NCI-H774 (cell line): ENCODE results near the gene LPCAT4.
"Not testable (repeated sequence)": the region's sequence is repeated elsewhere in the genome, so short reads cannot be mapped to it uniquely, and the experiment has no call there.

ENCODE experiments used
- DNase-seq: peaks from one replicate; lab custom pipeline; 2025; lab: John Stamatoyannopoulos, UW

Gene LPCAT4, protein sequence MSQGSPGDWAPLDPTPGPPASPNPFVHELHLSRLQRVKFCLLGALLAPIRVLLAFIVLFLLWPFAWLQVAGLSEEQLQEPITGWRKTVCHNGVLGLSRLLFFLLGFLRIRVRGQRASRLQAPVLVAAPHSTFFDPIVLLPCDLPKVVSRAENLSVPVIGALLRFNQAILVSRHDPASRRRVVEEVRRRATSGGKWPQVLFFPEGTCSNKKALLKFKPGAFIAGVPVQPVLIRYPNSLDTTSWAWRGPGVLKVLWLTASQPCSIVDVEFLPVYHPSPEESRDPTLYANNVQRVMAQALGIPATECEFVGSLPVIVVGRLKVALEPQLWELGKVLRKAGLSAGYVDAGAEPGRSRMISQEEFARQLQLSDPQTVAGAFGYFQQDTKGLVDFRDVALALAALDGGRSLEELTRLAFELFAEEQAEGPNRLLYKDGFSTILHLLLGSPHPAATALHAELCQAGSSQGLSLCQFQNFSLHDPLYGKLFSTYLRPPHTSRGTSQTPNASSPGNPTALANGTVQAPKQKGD

GRCh38 chr15:34367101-34368081, at the start of gene LPCAT4:
TSS of gene LPCAT4 (minus strand) at chr15:34367196. CDS start at chr15:34367100, 96 bp downstream.
- peak; percentile 83 for DNase-seq

DNA sequence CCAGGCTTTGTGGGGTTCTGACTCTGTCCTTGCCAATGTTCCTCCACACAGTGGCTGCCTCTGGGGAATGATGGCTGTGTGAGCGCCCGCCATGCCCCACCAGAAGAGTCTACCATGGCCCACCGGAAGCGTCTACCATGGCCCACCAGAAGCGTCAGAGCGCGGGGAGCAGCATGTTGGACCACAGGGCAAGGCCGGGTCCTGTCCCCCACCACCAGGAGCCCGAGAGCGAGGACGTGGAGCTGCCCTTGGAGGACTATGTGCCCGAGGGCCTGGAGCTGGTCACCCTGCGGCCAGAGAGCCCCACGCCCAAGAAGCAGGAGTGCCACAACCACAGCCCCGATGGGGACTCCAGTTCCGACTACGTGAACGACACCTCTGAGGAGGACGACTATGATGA, 42.5 kb upstream of the LPCAT4 start:
- not testable (repeated sequence) for DNase-seq

GRCh38 chr15:34408973-34409372, 42.0 kb upstream of the LPCAT4 start:
- not testable (repeated sequence) for DNase-seq

DNA sequence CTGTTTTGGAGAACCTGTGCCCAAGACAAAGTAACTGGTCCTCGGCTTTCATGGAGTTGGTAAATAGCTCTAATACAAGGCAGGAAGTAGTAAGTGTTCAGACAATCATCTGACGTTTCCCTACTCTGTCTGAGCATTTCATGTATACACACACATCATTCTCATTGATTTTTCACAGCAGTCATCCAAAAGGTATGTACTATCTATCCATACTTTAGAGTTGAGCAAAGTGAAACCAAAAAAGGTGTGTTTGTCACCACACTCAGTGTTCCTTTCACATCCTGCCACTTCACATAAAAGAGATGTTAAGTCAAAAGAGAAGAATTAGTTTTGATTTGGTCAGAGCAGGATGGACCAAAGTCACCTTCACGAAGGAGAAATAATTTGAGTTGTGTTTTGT, 36.9 kb upstream of the LPCAT4 start:
- DNase-seq, result not testable (repeated sequence)

GRCh38 chr15:34403160-34403598, 36.2 kb upstream of the LPCAT4 start:
- DNase-seq, result not testable (repeated sequence)

GRCh38 chr15:34397637-34398259, 30.8 kb upstream of the LPCAT4 start:
- DNase-seq, result not testable (repeated sequence)

- DNase-seq, result not testable (repeated sequence)
Measured at GRCh38 chr15:34392981-34393380, 26.0 kb upstream of the LPCAT4 start.

DNA sequence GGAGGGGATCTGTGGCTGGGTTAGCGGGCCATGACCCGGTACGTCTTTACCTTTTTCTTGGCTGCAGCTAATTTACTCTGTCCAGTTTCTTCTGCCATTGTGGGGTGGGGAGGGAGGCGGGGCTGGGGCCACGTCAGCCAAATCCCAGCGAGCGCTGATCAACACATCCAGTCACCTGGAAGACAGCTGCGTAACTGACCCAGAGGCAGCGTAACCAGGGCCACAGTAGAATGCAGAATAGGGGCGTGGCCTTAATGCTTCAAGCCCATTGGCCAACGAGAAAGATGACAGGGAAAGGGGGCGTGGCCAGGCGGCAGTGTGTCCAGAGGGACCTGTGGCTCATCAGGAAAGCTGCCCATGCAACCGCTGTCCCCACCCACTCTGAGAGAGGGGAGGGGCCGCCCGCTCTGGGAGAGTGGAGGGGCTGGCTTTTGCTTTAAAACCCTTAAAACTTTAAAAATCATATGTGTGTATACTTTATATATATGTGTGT, 22.6 kb upstream of the LPCAT4 start:
- not testable (repeated sequence) for DNase-seq

DNA sequence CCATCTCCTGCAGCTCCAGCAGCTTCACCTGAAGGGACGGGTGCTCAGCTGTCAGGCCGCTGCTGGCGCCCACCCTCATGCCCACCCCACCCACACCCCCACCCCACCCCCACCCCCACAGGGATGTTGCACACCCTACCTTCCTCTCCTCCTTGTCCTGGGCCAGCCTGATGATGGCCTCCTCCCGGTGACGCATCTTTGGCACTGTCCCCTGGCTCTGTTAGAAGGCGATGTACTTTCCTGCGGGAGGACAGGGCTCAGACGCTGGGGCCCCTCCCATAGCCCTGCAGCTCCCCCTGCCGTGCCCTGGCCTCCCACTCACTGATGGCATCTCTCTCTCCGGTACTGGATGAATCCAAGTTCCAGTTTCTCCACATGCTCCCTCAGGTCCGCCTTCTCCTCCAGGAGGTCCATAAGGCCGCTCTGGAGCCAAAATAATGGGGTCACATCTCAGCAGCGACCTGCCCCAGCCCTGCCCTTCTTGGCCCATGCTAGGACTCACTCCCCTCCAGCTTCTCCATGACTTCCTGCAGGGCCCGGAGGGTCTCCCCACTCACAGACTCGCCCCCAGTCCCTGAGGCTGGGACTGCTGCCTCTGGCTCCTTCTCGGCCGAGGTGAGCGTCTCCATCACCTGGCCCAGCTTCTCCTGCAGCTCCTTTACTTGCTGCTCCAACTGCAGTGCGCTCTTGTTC, 15.0 kb upstream of the LPCAT4 start:
- not testable (repeated sequence) for DNase-seq

GRCh38 chr15:34380491-34380890, 13.5 kb upstream of the LPCAT4 start:
- DNase-seq, result not testable (repeated sequence)

GRCh38 chr15:34376856-34377255, 9.9 kb upstream of the LPCAT4 start:
- DNase-seq, result no peak

- DNase-seq, result not testable (repeated sequence)
Measured at GRCh38 chr15:34375541-34375940, 8.5 kb upstream of the LPCAT4 start.

GRCh38 chr15:34374816-34375215, 7.8 kb upstream of the LPCAT4 start:
- DNase-seq, result no peak

- no peak for DNase-seq
Measured at GRCh38 chr15:34373951-34374350, 7.0 kb upstream of the LPCAT4 start.

DNA sequence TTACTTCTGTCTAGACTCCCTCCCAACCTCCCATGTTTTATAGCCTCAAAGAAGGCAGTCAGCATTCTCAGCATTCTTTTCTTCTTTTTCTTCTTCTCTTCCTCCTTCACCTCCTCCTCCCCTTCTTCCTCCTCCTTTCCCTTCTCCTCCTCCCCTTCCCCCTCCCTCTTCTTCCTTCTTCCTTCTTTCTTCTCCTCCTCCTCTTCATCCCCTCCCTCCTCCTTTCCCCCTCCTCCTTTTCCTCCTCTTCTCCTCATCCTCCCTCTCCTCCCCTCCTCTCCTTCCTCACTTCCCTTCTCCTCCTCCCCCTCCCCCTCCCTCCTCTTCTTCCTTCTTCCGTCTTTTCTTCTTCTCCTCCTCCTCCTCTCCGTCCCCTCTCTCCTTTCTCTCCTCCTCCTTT, 3.6 kb upstream of the LPCAT4 start:
- DNase-seq, result no peak

DNA sequence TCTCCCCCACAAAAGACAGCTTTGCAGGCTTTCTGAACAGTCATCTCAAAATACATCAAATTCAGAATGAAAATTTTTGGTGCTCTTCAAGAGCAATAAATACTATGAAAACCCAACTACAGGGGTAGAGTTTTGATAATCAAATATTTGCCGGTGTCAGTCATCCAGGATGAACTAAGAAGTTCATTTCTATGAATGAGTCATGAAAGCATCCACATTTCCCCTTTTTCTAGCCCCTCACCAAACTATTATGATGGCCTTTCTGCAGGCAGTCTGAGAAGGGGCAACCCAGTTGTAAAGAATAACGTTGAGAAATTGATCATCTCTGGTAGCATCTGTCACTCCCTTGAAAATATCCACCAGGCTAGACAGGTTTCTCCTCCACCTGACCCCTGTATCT, 3.1 kb upstream of the LPCAT4 start:
- DNase-seq, result no peak

GRCh38 chr15:34366271-34367065, 528 bp downstream of the LPCAT4 start:
- peak; percentile 47 for DNase-seq

- no peak for DNase-seq
Measured at GRCh38 chr15:34365836-34366235, 1.2 kb downstream of the LPCAT4 start.

- DNase-seq, result no peak
Measured at GRCh38 chr15:34365091-34365825, 1.7 kb downstream of the LPCAT4 start.
